Peyer's patch (tissue), 4 donors: Measurements from ENCODE around the gene MEIOB.

Source experiments
- CTCF ChIP-seq, 6 experiments: fragments of 450-650 bp in 4 of 6; fragments of 200-600 bp in 2 of 6; sonication (generic) in 1 of 6; IDR thresholded peaks; one replicate each; pipeline ENCODE4 v1.5.1; 2017 to 2019; ENCODE audit warnings: antibody characterized with exemption in 6 of 6, mild to moderate bottlenecking in 3 of 6, moderate library complexity in 1 of 6
- POLR2A ChIP-seq, 2 donors: fragments of 450-650 bp; IDR thresholded peaks; one replicate each; pipeline ENCODE4 v1.5.1; 2017; ENCODE audit warnings: antibody characterized with exemption in 2 of 2, mild to moderate bottlenecking in 2 of 2, moderate library complexity in 2 of 2

- TF ChIP-seq CTCF (IDR thresholded peaks at IDR 0.05) (no peak), POLR2A (IDR thresholded peaks at IDR 0.05) (no peak)
These were observed 49.9 kb downstream of the MEIOB start for GRCh38 chr16:1821861-1822611.
